HUES48 (cell line): ENCODE measurements around the gene CDK8.
"Not testable (repeated sequence)": the region's sequence is repeated elsewhere in the genome, so short reads cannot be mapped to it uniquely, and the experiment has no call there.

ENCODE experiments used
- H3K27ac ChIP-seq: one replicate; pipeline ENCODE4 v1.7.0; 2013; ENCODE audit warnings: low read depth, low read length, inconsistent platforms
- H3K27me3 ChIP-seq: 2 replicates; pipeline ENCODE4 v1.6.1; 2013; ENCODE audit warnings: mild to moderate bottlenecking, low read length; ENCODE audit not compliant: control insufficient read depth, insufficient read depth
- H3K36me3 ChIP-seq: 2 replicates; pipeline ENCODE4 v1.6.1; 2013; ENCODE audit warnings: low read length; ENCODE audit not compliant: control insufficient read depth, insufficient read depth
- H3K4me1 ChIP-seq: 2 replicates; pipeline ENCODE4 v1.6.1; 2013; ENCODE audit warnings: mild to moderate bottlenecking, low read length; ENCODE audit not compliant: control insufficient read depth, insufficient read depth
- H3K4me3 ChIP-seq: 2 replicates; pipeline ENCODE4 v1.5.1; 2013; ENCODE audit warnings: mild to moderate bottlenecking, low read depth, low read length
- H3K9ac ChIP-seq: 2 replicates; pipeline ENCODE4 v1.6.1; 2013; ENCODE audit warnings: mild to moderate bottlenecking, low read depth, low read length, moderate library complexity
- H3K9me3 ChIP-seq: 2 replicates; pipeline ENCODE4 v1.6.1; 2013; ENCODE audit warnings: low read length; ENCODE audit not compliant: control insufficient read depth, insufficient read depth

CDK8 gene

DNA sequence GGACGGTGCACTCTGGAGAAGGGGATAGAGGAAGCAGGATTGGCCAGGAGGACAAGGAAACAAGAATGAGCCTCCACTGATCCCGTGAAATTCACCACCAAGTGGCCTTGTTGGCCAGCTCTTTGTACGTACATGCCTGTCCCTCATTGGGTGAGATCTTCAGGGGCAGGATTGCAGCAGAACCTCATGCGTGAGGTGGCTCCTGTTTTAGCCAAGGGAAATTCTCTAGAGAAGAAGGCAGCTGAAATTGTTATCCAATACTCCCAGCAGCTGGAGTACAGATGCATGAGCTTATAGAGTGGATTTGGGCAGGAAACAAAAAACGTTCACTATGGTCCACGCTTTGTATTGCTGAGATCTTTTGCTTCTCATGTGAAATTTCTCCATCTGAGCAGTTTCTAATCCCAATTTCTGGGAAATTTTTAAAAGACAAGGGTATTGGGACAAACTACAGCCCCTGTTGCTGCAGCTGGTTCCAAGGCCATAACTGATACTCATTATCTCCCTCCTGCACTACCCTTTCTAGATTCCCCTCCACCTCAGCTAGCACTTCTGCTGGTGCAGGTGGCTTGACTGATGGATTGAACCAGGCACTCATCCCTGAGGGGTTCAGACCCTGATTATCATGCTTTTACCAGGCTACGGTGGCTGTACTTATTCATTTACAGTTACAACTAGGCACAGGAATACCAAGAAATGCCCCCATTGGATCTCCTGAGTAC, 27.9 kb upstream of the CDK8 start:
- H3K27me3 ChIP-seq, result 0 out of 2 replicates have a peak, but pooled peaks cover 3% of the 10 kb centered on the region
- no peaks in the 10 kb centered on the region for H3K9me3 ChIP-seq
- no peak overlapping the region for H3K4me3 ChIP-seq
- H3K4me1 ChIP-seq, result no peaks in the 10 kb centered on the region
- no peak overlapping the region for H3K27ac ChIP-seq
- no peak overlapping the region for H3K9ac ChIP-seq
- no peaks in the 10 kb centered on the region for H3K36me3 ChIP-seq

DNA sequence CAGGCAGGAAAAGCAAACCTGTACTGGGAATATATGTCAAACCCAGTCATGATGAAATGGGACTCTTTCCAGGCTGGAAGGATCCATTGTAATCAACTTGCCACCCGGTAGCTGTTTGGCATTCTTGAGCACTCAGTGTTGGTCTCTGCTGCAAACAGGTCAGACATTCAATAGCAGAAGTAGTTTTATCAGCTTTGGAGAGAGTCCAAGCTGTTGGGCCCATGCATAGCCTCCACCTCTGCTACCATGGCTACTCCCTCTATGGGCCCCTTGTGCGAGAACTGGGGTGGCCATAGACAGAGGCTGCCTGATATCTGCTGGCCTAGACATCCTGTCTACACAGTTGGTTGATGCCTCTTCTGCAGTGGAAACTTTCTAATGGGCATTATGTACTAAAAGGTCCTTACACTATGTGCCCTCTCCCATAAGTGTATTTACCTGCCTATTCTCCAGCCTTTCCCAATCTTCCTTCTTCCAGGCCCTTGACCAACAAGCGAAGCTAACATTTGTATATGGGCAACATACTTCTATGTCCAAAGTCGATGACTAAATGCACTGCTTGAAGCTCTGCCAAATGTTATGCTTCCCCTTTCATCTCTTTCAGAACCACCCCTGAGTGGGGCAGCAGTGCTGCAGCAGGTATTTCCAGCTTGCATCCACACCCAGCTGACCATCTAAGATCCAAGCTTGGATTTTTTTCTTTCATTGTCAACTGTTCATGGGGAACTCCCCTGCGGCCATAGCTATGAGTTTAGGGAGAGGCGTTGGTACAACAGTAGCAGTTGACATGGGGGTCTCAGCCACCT, 26.6 kb upstream of the CDK8 start:
- Histone ChIP-seq H3K9ac (no peak overlapping the region), H3K4me3 (no peak overlapping the region), H3K4me1 (no peaks in the 10 kb centered on the region), H3K27ac (no peak overlapping the region), H3K36me3 (no peaks in the 10 kb centered on the region), H3K9me3 (no peaks in the 10 kb centered on the region), H3K27me3 (0 out of 2 replicates have a peak, but pooled peaks cover 3% of the 10 kb centered on the region)

DNA sequence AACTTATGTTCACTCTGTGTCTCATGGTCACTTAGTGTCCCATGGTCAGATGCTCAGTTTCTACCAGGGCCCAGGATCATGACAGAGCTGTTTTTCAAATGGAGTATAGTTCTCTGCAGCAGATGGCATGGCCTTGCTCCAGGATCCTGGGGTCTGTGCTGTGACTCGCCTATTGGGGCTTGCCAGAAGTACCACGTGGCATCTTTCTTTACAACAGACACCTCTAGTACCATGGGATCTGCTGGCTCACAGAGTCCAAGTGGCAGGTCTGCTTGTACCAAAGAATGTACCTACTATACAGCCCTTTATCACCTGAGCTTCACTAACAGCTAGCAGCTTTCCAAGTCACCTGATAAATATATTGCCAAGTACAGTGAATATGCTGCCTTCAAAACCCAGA, 25.8 kb upstream of the CDK8 start:
- Histone ChIP-seq H3K27ac (no peak overlapping the region), H3K36me3 (no peaks in the 10 kb centered on the region), H3K9me3 (no peaks in the 10 kb centered on the region), H3K27me3 (0 out of 2 replicates have a peak, but pooled peaks cover 3% of the 10 kb centered on the region), H3K4me1 (no peaks in the 10 kb centered on the region), H3K4me3 (no peak overlapping the region), H3K9ac (no peak overlapping the region)

DNA sequence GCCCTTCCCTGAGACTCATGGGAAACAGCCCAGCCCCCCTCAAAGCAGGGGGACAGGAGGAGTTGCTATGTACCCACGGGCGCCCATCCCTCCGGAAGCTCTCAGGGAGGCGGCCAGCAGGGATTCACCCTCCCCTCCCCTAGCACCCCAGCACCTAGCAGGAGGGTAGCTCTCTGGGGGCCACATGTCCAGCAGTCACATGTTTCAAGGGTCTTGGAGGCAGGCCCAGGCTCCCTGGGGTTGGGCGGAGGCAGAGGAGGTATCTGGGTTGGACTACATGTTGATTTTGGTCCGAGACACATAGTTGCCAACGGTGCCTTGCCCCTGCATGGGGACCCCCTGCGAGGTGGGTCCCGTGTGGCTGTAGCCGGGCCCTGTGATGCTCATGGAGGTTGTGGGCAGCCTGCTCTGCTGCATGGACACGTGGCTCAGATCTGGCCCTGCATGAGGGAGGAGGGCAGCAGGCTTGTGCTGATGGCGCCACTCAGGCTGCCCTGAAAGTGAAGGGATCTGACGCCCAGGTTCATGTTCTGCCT, 24.8 kb upstream of the CDK8 start:
- no peak overlapping the region for H3K4me3 ChIP-seq
- no peaks in the 10 kb centered on the region for H3K27me3 ChIP-seq
- H3K9ac ChIP-seq, result no peak overlapping the region
- H3K4me1 ChIP-seq, result no peaks in the 10 kb centered on the region
- no peaks in the 10 kb centered on the region for H3K9me3 ChIP-seq
- H3K27ac ChIP-seq, result no peak overlapping the region
- H3K36me3 ChIP-seq, result no peaks in the 10 kb centered on the region

DNA sequence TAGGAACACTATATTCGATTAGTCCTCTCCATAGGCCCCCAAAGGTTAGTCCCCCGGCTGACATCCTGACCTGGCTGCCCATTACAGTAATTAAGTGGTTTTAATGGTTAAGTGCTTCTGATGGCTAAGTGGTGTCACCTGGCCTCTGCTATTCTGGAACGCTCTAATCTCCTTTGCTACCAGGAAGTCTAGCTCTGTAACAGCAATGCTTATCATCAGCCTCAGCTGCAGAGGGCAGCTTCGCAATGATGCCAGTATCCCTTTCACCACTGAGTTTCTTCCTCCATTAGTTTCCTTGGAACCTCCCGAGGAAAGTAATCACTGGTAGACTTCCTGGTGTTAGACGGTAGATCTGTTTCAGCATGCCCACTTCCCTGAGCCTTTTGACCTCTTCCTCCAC, 23.2 kb upstream of the CDK8 start:
- Histone ChIP-seq H3K9ac (no peak overlapping the region), H3K27me3 (no peaks in the 10 kb centered on the region), H3K4me1 (no peaks in the 10 kb centered on the region), H3K4me3 (no peak overlapping the region), H3K9me3 (no peaks in the 10 kb centered on the region), H3K27ac (no peak overlapping the region), H3K36me3 (no peaks in the 10 kb centered on the region)

DNA sequence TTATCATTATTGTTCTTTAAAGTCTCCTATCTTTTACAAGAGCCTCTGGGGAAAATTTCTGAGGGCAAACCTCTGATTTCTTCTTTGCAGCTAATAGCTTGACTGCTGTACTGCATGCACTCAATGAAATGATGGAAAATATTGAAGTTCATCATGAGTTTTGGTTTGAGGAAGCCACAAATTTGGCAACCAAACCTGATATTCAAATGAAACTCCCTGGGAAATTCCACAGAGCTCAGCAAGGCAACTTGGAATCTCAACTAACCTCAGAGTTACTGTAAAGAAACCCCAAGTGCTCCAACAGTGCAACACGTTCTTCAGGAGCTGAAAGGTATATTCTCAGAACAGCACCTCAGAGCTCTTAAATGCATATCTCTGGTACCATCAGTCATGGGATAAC, 17.6 kb upstream of the CDK8 start:
- Histone ChIP-seq H3K27me3 (no peaks in the 10 kb centered on the region), H3K36me3 (no peaks in the 10 kb centered on the region), H3K4me3 (no peak overlapping the region), H3K27ac (no peak overlapping the region), H3K9ac (no peak overlapping the region), H3K4me1 (no peaks in the 10 kb centered on the region), H3K9me3 (no peaks in the 10 kb centered on the region)

DNA sequence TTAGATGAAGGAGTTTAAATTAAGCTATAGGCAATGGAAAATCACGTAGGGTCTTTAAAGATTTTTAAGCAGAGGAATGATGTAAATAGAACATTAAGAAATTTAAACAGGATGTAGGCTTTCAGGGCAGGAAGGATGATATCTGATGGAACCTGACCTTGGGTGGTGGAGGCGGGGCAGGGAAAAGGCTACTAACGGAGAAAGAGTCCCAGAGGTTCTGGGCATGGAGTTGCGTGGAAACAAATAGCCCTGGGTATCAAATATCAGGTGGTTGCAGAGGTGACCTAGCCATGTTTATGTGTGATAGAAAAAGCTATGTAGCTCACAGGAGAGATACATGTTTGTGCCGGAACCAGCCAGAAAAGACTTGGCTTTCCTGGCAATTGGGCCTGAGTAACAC, 7.8 kb upstream of the CDK8 start:
- no peaks in the 10 kb centered on the region for H3K4me1 ChIP-seq
- no peaks in the 10 kb centered on the region for H3K9me3 ChIP-seq
- H3K9ac ChIP-seq, result no peak overlapping the region
- no peaks in the 10 kb centered on the region for H3K36me3 ChIP-seq
- H3K4me3 ChIP-seq, result no peak overlapping the region
- H3K27ac ChIP-seq, result no peak overlapping the region
- peaks cover 7% of the 10 kb centered on the region; the same call in 1 of the 2 replicates for H3K27me3 ChIP-seq

DNA sequence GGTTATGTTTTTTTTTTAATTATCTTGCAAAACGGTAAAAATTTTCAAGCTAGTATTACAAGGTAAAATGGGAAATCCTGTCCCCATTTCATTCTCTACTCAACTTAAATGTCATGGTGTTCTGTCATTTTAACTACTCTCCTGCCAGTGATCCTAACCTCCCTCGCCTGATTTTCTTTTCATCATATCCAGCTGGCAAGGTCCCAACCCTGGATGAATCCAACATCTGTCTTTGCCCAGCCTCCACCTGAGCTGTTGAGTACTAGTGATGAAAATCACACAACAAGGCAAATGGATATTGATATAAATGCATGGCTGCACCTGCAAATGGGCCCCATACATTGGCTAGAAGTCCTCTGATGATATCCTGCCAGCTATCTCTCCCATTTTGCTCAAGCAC, 6.9 kb upstream of the CDK8 start:
- no peak overlapping the region for H3K4me3 ChIP-seq
- H3K4me1 ChIP-seq, result no peaks in the 10 kb centered on the region
- no peak overlapping the region for H3K27ac ChIP-seq
- H3K9ac ChIP-seq, result no peak overlapping the region
- no peaks in the 10 kb centered on the region for H3K36me3 ChIP-seq
- H3K9me3 ChIP-seq, result no peaks in the 10 kb centered on the region
- peaks cover 7% of the 10 kb centered on the region; the same call in 1 of the 2 replicates for H3K27me3 ChIP-seq

DNA sequence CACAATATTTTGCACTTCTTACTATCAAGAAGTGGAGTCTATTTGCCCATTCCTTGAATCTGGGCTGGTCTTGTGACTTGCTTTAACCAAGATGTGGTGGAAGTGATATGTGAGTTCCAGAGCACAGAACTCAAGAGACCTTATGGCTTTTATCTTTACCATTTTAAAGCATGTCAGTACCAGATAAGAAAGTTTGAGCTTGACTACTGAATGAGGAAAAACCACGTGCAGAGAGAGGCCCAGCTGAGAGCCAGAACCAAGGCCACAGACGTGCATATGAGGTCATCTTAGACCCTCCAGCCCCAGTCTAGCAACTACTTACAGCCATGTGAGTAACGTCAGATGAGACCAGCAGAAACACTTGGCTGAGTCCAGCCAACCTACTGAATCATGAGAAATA, 6.3 kb upstream of the CDK8 start:
- Histone ChIP-seq H3K4me3 (no peak overlapping the region), H3K4me1 (no peaks in the 10 kb centered on the region), H3K9me3 (no peaks in the 10 kb centered on the region), H3K27me3 (peaks cover 7% of the 10 kb centered on the region; the same call in 1 of the 2 replicates), H3K36me3 (no peaks in the 10 kb centered on the region), H3K27ac (no peak overlapping the region), H3K9ac (no peak overlapping the region)

DNA sequence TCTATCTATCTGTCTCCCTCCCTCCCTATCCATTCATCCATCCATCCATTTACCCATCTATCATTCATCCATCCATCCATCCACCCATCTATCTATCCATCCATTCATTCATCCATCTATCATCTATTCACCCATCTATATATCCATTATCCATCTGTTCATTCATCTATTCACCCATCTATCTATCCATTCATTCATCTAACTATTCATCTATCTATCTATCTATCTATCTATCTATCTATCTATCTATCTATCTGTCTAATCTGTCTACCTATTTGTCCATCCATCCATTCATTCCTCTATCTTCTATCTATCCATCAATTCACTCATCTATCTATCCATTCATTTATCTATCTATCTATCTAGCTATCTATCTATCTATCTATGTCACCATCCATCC, 4.4 kb upstream of the CDK8 start:
- H3K9me3 ChIP-seq, result no peaks in the 10 kb centered on the region
- no peak overlapping the region for H3K4me3 ChIP-seq
- H3K27ac ChIP-seq, result no peak overlapping the region
- H3K4me1 ChIP-seq, result no peaks in the 10 kb centered on the region
- no peak overlapping the region for H3K9ac ChIP-seq
- peaks cover 7% of the 10 kb centered on the region; the same call in 1 of the 2 replicates for H3K27me3 ChIP-seq
- no peaks in the 10 kb centered on the region for H3K36me3 ChIP-seq

DNA sequence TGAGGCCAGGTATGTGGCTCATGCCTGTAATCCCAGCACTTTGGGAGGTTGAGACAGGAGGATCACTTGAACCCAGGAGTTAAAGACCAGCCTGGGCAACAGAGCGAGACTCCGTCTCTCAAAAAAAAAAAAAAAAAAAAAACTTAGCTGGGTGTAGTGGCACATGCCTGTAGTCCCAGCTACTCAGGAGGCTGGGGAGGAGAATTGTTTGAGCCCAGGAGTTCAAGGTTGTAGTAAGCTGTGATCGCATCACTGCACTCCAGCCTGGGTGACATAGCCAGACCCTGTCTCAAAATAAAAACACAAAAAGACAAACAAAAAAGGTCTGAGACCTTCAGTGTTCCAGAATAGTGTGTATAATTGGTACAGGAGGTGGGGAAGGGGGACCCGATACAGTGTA, 1.9 kb upstream of the CDK8 start:
- H3K36me3 ChIP-seq, H3K27ac ChIP-seq, H3K27me3 ChIP-seq, H3K9ac ChIP-seq, H3K9me3 ChIP-seq, H3K4me3 ChIP-seq: not testable (repeated sequence)
- peaks cover 17% of the 10 kb centered on the region for H3K4me1 ChIP-seq
